Activated T-cell treated with anti-CD3 and anti-CD28 coated beads, Interleukin-2, amount 50 U/mL, for 1 hour (primary cell): ENCODE data around the gene FBXW5.

ENCODE experiments used
- DNase-seq: peaks from one replicate; pipeline ENCODE4 v3.0.0-alpha.2; 2020

The FBXW5 gene

DNA sequence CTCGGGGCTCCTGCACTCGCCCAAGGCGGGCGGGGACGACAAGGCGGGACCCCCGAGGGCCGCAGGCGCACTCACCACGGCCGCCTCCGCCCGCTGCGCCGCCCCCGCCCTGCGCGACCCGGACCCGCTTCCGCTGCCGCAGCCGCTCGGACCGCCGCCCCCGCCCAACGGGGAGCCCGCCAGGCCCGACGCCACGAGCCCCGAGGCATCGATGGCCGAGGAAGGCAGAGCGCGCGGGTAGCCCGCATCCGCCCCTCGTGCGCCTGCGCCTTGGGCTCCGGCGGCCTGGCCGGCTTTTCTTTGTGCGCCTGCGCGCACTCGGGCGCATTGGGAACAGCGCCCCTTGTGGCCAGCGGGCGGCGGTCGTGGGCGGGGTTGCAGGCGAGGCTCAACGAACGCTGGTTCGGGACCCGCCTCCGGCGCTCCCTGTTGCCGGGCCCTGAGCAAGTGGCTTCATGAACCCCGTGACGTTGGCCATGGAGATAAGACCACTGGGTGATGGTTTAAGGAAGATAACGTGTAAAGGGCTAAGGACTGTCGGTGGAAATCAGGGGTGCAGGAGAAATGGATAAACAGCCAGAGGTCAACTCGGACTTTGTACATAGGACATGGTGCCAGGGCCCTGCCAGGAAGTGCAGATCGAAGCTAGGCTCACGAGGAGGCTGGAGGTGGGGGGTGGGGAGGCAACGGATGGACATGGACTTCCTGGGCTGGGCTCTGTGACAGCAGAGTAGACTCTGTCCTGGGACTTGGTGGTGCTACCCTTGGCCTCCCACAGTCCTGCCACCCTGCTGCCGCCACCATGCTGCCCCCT, at the start of gene FBXW5, which contains the start of gene C8G:
TSS of gene FBXW5 (minus strand) at position 220 of the 814 bp plus-strand sequence. CDS start 655 bp downstream, outside the sequence.
TSS of gene C8G (plus strand) at position 725 of the 814 bp plus-strand sequence. CDS start at position 803, 78 bp downstream.
- peak; percentile 97 for DNase-seq

DNA sequence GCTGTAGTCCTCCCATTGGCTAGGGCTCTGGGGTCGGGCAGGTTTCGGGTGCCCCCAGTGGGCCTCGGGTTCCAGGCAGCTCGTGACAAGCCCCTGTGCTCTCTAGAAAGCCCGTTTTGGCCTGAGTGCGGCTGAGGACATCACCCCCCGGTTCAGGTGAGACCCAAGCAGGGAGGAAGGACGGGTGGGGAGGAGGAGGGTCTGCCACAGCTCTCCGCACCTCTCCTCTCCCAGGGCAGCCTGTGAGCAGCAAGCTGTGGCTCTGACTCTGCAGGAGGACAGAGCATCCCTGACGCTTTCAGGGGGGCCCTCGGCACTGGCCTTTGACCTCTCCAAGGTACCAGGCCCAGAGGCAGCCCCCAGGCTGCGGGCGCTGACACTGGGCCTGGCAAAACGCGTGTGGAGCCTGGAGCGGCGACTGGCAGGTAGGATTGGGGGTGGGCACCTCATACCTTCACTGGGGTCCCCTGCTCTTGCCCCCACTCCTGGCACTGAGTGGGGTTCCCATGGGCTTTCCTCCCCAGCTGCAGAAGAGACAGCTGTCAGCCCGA, 48.4 kb upstream of the FBXW5 start:
- DNase-seq: no peak

DNA sequence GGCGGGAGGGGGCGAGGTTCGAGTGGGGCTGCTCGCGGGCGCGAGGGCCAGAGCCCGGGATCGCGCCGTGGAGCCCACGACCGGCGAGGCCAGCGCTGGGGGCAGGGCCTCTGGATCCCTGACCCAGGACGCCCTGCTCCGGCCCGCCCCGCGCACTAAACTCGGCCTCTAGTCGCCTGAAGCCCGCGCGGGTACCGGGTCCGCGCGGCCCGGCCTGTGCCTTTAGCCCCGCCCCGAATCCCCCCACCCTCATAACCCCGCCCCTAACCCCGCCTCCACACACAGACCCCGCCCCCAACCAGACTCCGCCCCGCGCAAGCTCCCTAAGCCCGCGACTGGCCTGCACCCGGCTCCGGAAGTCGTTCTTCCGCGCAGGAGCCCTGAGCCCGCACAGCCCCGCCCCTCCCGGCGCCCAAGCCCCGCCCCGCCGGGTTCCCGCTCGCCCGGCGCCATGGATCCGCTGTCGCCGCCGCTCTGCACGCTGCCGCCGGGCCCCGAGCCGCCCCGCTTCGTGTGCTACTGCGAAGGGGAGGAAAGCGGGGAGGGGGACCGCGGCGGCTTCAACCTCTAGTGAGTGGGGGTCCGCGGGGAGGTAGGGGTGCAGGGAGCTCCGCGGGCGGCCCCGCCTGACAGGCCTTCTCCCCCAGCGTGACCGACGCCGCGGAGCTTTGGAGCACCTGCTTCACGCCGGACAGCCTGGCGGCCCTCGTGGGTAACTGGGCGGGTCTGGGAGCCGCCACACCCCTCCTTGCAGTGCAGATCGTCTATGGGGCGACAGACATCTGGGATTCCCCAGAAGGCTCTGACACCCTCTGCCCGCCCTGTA, 47.7 kb upstream of the FBXW5 start, which contains the start of gene PAXX:
TSS of gene PAXX (plus strand) at position 430 of the 826 bp plus-strand sequence. CDS start at position 452, 22 bp downstream.
- peak; percentile 94 for DNase-seq

- no peak for DNase-seq
Observed at GRCh38 chr9:136990242-136990911, 45.8 kb upstream of the FBXW5 start.

GRCh38 chr9:136988872-136989271, 44.3 kb upstream of the FBXW5 start:
- no peak for DNase-seq

DNA sequence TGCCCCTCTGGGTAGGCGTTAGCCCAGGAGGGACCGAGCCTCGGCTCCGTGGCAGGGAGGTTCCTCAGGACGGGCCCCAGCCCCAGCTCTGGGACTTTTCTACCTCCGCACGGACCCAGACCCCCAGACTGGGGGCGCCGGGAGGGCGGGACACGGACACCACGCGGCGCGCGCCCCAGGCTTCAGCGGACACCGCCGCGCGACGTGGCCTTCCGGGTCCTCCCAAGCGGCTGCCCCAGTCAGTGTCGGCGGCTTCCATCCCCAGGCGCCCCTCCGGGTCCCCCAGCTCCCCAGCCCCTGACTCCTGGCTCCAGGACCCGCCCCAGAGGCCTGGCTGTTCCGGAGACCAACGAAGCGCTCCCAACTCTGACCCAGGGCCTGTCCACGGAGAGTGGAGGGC, 41.3 kb upstream of the FBXW5 start:
- DNase-seq: no peak

DNA sequence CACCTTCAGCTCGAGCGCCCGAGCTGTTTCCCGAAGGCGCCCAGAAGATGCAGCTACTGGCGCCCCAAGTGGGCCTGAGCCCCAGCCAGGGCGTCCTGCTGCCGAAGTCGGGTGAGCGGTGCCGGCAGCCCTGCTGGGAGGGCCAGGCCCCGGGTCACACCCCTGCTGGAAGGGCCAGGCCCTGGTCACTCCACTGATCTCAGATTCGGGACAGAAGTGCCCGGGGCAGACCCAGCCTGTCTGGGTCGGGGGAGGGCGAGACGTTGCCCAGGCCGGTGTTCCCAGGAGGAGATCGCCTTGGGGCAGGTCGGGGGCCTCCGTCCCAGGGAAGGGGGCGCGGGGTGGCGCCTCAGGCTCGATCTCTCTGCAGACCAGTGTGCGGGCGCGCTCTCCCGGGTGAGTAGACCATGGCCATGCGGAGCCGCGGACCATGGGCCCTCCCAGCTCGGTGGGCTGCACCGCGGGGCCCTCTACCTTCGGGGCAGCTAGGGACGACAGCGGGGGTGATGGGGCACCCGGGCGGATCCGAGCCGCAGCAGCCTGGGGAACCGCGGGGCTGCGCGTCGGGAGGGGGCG, 40.6 kb upstream of the FBXW5 start:
- DNase-seq: peak; percentile 33

DNA sequence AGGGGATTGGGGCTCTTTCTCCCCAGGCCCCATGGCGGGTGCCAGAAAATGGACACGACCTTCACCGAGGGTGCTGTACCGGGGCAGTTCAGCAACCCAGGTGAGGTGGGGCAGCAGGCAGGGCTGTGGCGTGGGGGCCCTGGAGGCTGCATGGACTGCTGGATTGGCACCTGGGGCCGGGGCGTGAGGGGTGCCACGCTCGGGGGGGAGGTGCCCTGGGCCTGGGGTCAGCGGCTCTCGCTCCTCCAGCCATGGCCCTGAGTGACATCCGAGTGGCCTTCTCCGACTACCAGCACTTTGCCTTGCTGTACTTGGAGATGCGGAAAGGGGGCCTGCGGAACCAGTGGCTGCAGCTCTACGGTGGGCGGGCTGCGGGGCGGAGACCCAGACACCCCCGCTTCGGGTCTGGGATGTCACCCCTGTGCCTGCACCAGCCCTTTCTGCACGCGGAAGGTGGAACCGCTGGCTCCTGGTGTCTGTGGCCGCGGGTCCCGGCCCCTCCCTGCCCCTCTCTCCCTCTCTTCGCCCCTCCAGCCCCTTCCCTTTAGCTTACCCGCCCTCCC, 40.0 kb upstream of the FBXW5 start:
- DNase-seq: no peak

- no peak for DNase-seq
Observed at GRCh38 chr9:136983656-136984314, 39.2 kb upstream of the FBXW5 start.

DNA sequence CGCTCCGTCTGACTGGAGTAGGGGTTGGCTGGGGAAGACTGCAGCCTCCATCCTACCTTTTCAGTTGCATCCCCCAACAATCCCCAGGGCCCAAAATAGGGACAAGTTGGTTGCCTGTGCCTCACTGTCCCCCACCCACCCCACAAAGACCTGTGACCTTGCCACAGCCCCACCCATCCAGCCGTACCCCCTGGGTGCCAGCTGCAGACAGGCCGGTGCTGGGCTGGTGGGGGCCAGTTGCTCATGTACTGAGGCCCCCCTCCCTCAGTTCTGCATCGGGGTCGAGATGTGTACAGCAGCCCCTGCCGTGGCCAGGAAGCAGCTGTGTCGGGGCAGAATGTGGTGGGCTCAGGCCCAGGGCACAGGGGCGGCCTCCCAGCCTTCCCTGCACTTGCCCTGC, 38.6 kb upstream of the FBXW5 start:
- DNase-seq: no peak

- DNase-seq: no peak
Observed at GRCh38 chr9:136982232-136983051, 37.9 kb upstream of the FBXW5 start, which contains the start of gene LCNL1. LCNL1 (plus strand) TSS chr9:136982993; CDS start chr9:136983587, 594 bp downstream.

DNA sequence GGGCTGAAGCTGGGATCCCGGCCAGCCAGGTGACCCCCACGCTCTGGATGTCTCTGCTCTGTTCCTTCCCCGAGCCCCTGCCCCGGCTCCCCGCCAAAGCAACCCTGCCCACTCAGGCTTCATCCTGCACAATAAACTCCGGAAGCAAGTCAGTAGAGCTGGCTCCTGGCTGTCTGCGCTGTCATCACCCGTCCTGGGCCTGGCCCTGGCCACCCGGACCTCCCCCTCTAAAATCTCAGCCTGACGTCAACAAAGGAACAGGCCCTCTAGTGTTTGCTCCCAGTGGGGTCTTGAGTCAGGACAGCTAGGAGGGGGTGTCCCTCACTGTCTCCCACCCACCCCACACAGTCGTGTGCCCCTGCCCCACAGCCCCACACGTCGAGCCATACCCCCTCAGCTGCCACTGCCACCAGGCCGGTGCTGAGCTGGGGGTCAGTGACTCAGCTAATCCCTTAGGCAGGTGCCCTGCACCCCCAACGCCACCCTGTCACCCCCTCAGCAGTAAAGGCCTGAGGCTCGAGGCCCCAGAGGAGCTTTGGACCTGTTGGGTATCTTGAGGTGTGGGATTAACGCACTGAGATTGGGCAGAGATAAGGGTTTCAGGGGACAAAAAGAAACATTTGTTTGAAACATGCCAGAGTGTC, 37.2 kb upstream of the FBXW5 start:
- no peak for DNase-seq

DNA sequence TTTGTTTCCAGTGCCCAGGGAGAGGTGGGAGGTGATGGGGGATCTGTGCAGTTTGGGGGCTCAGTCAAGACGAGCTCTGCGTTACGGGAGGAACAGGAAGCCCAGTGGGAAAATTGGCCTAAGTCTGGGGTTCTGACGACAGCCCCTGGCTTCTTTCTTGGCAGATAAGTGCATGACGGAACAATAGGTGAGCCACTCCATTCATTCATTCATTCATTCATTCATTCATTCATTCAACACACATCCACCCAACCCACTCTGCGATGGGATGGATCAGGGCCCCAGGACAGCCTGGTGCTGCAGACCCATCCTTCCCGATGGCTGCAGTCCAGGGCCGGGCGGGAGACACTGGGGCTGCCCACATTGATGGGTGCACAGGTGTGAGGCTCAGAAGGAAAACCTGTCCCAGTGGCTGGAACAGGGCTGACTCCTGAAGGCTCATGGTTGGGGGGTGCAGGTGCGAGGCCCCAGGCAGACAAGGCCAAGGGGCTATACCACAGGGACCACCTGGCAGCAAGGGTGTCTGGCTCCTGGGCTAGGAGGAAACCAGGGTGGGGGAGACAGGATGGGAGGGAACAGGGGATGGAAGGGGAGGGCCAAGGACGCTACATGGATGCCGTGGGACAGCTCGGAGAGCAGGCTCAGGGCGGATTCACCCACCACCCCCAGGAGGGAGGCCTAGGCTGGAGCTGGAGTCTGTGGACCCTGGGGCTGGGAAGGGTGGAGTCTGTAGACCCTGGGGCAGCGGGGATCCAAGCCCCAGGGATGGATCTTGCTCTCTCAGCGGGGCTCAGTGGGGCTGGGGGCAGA, 36.3 kb upstream of the FBXW5 start:
- no peak for DNase-seq

DNA sequence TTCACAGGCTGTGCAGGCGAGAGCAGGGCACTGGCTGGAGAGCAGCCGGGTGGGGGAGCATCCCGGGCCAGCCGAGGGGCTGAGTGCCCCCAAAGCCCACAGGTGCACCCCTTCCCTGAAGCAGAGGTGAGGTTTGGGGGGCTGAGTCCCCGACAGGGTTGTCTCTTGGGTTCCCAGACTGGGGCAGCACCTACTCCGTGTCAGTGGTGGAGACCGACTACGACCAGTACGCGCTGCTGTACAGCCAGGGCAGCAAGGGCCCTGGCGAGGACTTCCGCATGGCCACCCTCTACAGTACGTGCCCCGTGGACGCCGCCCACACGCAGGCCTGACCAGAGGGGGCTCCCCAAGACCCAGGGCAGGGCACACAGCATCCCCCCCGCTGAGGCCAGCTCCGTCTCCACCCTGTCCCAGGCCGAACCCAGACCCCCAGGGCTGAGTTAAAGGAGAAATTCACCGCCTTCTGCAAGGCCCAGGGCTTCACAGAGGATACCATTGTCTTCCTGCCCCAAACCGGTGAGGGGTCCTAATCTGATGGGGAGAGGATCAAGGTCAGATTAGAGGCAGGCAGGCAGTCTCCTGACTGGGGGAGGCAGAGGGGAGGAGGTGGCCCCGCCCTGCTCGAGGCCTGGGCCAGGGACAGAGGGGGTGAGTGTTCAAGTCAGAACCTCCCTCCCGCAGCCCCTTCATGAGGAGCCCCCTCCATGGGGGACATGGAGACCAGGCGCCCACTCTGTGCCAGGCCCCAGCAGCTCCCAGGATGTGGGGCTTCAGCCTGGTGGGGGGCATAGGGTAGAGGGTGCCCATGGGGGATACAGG, 35.4 kb upstream of the FBXW5 start:
- no peak for DNase-seq

- no peak for DNase-seq
Observed at GRCh38 chr9:136978865-136979544, 34.5 kb upstream of the FBXW5 start.

DNA sequence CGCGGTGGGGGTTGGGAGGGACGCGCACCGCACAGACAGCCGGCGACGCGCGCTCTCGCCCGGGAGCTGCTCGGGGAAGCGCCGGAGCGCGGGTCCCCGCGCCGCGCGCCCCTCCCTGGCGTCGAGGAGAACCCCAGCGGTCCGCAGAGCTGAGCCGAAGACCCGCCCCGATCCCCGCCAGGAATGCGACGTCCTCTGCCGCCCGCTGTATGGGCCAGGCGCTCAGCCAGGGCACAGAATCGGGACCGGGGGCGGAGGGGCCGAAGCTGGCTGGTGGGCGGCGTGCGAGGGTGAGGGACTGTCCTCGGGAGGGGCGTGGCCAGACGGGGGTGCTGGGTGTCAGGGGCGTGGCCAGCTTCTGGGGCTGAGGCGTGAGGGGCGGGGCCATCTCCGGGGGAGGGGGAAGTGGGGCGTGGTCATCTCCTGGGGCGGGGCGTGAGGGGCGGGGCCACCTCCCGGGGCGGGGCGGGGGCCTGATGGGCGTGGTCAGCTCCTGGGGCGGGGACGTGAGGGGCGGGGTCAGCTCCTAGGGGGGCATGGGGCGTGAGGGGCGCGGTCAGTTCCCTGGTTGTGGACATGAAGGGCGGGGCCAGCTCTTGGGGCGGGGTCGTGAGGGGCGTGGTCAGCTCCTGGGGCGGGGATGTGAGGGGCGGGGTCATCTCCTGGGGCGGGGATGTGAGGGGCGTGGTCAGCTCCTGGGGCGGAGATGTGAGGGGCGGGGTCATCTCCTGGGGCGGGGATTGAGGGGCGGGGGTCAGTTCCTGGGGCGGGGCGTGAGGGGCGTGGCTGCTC, 33.7 kb upstream of the FBXW5 start:
- peak; percentile 76 for DNase-seq

DNA sequence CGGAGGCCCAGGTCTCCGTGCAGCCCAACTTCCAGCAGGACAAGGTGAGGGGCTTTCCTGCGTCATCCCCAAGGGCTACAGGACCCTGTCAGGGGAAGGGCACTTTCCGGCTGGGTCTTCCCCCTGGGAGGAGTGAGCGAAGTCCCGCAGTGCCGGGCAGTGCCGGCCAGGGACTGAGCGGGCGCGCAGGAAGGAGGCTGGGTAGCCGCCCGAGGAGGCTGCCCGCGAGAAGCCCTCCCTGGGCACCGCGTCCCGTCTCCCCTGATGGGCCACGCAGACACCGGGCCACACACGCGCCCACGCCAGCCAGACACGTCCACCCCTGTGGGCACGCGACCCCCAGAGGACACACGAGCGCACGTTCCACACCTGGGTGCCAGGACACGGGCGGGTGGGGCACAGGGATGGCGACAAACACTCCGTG, 33.1 kb upstream of the FBXW5 start:
- no peak for DNase-seq
